HG03025 (cell line): ENCODE results near the gene LCAT.
A peak's percentile ranks its signal among the peaks of the same experiment; 100 is the strongest.
"Not testable (repeated sequence)": the region's sequence is repeated elsewhere in the genome, so short reads cannot be mapped to it uniquely, and the experiment has no call there.

Experiments
- ATAC-seq: cut with Tn5 transposase; IDR thresholded peaks from one replicate; pipeline ENCODE4 v1.9.1; 2021; ENCODE audit warnings: mild to moderate bottlenecking, moderate library complexity; ENCODE audit not compliant: unreplicated experiment, low FRiP score

Gene LCAT

GRCh38 chr16:67943619-67944504 lies at the start of gene LCAT:
Gene LCAT (minus strand): TSS chr16:67944120. CDS start chr16:67944101, 19 bp downstream.
- no peak for ATAC-seq

- ATAC-seq, result peak; percentile 65
Observed at GRCh38 chr16:67993207-67994039, 49.5 kb upstream of the LCAT start.

GRCh38 chr16:67992661-67993206 lies 48.8 kb upstream of the LCAT start:
- ATAC-seq, result no peak

DNA sequence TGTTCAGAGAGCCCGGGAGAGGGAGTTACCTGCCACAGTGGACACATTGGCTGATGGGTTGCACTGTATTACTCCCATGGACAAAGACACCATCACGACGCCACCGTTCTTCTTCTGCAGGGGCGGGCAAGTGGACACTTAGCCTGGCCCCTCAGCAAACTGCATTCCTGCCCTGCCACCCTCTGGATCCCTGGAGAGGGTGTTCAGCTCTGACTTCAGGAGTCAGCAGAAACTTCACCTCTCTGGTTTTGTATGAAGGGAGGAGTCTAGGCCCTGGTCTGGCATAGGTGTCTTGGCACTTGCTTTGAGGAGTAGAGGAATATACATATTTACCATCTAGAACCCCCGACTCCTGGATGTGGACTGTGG lies 46.1 kb upstream of the LCAT start:
- no peak for ATAC-seq

GRCh38 chr16:67989322-67990017 lies 45.5 kb upstream of the LCAT start:
- no peak for ATAC-seq

DNA sequence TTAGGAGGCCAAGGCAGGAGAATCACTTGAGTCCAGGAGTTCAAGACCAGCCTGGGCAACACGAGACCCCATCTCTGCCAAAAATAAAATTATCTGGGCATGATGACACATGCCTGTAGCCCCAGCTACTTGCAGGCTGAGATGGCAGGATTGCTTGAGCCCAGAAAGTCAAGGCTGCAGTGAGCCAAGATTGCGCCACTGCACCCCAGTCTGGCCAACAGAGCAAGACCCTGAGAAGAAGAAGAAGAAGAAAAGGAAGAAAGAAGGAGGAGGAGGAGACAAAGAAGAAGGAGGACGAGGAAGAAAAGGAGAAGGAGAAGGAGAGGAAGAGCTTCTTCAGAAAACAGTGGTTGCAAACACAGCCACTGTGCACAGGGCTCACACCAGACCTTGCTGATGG lies 44.8 kb upstream of the LCAT start:
- no peak for ATAC-seq

DNA sequence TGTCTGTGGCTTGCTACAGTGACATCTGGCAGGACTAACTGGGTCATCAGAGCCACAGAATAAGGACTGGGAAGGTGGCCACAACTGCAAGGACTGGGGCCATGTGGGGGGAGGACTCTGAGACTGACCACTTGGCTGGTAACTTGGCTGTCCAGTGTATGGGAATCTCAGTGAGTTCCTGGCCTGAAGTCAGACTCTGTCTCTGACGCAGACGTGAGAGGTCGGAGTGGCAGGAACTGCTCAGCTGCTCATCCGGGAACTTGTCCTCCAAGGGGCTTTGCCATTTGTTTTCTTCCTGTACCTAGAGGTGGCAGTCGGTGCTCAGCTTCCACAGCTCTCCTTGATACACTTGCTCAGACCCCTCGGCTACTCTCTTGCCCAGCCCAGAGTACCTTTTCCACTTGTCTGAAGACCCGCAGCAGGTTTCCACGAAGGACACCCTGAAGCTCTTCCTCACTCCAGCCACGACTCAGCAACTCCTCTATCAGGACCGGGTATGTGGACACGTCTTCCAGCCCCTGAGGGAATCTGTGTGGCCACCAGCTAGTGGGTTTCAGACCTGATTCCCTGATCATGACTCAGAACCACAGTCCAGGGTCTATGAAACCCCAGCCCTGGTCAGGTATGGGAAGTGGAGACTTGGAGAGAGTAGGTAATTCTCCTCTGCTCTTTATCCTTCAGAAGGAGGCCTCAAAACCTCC lies 43.7 kb upstream of the LCAT start:
- ATAC-seq, result no peak

GRCh38 chr16:67986949-67987348 lies 43.0 kb upstream of the LCAT start:
- no peak for ATAC-seq

DNA sequence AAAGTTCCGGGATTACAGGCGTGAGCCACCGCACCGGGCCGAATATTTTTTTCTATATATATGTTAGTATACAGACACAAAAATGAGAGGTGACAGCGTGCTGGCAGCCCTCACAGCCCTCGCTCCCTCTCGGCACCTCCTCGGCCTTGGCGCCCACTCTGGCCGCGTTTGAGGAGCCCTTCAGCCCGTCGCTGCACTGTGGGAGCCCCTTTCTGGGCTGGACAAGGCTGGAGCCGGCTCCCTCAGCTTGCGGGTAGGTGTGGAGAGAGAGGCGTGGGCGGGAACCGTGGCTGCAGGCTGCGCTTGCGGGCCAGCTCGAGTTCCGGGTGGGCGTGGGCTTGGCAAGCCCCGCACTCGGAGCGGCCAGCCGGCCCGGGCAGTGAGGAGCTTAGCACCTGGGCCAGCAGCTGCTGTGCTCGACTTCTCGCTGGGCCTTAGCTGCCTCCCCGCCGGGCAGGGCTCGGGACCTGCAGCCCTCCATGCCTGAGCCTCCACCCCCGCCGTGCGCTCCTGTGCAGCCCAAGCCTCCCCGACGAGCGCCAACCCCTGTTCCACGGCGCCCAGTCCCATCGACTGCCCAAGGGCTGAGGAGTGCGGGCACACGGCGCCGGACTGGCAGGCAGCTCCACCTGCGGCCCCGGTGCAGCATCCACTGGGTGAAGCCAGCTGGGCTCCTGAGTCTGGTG lies 38.2 kb upstream of the LCAT start:
- no peak for ATAC-seq

DNA sequence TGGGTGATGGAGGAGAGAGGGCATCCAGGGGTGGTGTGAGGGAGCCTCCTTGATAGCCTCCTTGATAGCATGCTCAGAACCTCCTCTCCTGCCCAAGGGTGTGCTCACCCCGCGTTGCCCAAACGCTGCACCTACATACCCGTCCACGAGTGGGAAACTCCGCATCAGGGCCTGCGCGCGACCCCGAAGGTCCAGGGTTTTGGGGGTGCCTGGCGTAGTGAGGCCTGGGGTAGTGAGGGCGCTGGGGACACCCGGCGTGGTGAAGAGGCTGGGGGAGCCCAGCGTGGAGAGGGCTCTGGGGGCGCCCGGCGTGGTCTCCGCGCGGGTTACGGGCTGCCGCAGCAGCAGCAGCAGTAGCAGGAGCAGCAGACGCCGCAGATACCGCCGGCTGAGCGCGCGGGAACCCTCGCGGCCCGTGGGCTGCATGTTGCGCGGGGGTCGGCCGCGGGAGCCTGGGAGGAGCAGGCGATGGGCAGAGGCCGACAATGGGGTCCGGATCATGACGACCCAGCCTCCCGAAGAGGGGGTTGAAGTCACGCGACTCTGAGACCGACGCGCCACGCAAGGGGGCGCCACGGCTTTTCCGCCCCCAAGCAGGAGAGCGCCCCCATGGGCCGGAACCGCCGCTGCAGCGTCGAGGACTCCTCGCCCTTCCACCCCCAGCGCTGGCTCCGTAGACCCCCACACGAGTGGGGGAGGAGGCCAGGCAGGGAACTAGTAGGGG lies 36.2 kb upstream of the LCAT start, which contains the start of gene DPEP3:
DPEP3 (minus strand) TSS at position 545 of the 724 bp plus-strand sequence; CDS start at position 426, 119 bp downstream.
- ATAC-seq, result no peak

GRCh38 chr16:67977469-67978227 lies 33.7 kb upstream of the LCAT start:
- ATAC-seq, result no peak

- no peak for ATAC-seq
Observed at GRCh38 chr16:67977005-67977404, 33.1 kb upstream of the LCAT start.

GRCh38 chr16:67976205-67976604 lies 32.3 kb upstream of the LCAT start:
- ATAC-seq, result no peak

- ATAC-seq, result no peak
Observed at GRCh38 chr16:67975321-67976105, 31.6 kb upstream of the LCAT start.

DNA sequence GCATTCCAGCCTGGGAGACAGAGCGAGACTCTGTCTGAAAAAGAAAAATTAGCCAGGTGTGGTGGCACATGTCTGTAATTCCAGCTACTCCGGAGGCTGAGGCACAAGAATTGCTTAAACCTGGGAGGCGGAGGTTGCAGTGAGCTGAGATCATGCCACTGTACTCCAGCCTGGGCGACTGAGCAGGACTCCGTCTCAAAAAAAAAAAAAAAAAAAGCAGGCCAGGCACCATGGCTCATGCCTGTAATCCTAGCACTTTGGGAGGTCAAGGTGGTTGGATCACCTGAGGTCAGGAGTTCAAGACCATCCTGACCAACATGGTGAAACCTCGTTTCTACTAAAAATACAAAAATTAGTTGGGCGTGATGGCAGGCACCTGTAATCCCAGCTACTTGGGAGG lies 28.4 kb upstream of the LCAT start:
- not testable (repeated sequence) for ATAC-seq

- ATAC-seq, result no peak
Observed at GRCh38 chr16:67971111-67971510, 27.2 kb upstream of the LCAT start.
